ENCODE results near the gene GDAP2. TPM values are rescaled to one million over a fixed set of nuclear protein-coding genes. Genes with fewer than 3 reads are reported as not detected.

The GDAP2 gene
- total and polyA plus RNA-seq, 4 donors = 3.0 to 16.8 (median 9.1) TPM

DNA sequence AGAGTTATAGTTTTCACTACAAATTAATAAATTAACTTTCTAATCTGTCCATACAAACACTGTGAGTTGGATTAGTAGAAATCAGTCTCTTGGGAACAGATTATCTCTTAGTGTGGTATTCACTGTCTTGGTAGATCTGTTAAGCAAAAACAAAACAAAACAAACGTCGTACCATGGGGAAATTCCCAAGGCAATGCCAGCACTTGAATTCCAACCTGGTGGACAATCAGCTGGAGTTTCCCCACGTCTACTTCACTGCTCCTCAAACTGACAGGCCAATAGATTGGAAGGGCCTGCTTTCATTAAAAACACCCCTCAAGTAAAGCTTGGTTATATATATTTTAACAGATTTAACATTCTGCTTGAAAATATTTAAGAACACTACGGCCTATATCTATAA is 31.9 kb downstream of the GDAP2 start:
- H3K27ac ChIP-seq (ENCODE audit: low read depth in 1 of 2, low read length in 2 of 2) = no peak overlapping the region
- no peaks in the 10 kb centered on the region for H3K27me3 ChIP-seq (ENCODE audit: control insufficient read depth in 4 of 4, insufficient read depth in 4 of 4, low read length in 3 of 4)
- TF ChIP-seq RAD21 (IDR thresholded peaks at IDR 0.05) = no peak
- TF ChIP-seq SP1 (IDR thresholded peaks at IDR 0.05) = no peak
- TF ChIP-seq, protein P1, sequence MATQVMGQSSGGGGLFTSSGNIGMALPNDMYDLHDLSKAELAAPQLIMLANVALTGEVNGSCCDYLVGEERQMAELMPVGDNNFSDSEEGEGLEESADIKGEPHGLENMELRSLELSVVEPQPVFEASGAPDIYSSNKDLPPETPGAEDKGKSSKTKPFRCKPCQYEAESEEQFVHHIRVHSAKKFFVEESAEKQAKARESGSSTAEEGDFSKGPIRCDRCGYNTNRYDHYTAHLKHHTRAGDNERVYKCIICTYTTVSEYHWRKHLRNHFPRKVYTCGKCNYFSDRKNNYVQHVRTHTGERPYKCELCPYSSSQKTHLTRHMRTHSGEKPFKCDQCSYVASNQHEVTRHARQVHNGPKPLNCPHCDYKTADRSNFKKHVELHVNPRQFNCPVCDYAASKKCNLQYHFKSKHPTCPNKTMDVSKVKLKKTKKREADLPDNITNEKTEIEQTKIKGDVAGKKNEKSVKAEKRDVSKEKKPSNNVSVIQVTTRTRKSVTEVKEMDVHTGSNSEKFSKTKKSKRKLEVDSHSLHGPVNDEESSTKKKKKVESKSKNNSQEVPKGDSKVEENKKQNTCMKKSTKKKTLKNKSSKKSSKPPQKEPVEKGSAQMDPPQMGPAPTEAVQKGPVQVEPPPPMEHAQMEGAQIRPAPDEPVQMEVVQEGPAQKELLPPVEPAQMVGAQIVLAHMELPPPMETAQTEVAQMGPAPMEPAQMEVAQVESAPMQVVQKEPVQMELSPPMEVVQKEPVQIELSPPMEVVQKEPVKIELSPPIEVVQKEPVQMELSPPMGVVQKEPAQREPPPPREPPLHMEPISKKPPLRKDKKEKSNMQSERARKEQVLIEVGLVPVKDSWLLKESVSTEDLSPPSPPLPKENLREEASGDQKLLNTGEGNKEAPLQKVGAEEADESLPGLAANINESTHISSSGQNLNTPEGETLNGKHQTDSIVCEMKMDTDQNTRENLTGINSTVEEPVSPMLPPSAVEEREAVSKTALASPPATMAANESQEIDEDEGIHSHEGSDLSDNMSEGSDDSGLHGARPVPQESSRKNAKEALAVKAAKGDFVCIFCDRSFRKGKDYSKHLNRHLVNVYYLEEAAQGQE (IDR thresholded peaks at IDR 0.05) = no peak
- no peak for TF ChIP-seq YY1 (IDR thresholded peaks at IDR 0.05)
- TF ChIP-seq GABPA (IDR thresholded peaks at IDR 0.05 in 1 of 2, conservative IDR thresholded peaks at IDR 0.05 in 1 of 2) = no peak
- TF ChIP-seq, protein P2, sequence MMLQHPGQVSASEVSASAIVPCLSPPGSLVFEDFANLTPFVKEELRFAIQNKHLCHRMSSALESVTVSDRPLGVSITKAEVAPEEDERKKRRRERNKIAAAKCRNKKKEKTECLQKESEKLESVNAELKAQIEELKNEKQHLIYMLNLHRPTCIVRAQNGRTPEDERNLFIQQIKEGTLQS (IDR thresholded peaks at IDR 0.05) = no peak
- TF ChIP-seq TAF1 (conservative IDR thresholded peaks at IDR 0.05) = no peak
- TF ChIP-seq RXRA (IDR thresholded peaks at IDR 0.05) = no peak
- H3K9ac ChIP-seq (ENCODE audit: low read depth in 1 of 2, low read length in 2 of 2) = no peak overlapping the region
- H3K9me3 ChIP-seq (ENCODE audit: control insufficient read depth in 4 of 4, low read length in 3 of 4) = no peaks in the 10 kb centered on the region
- no peak overlapping the region for H3K4me3 ChIP-seq (ENCODE audit: low read depth in 1 of 3, low read length in 3 of 3)
- no peak for DNase-seq (ENCODE audit: low spot score)
- 43% methylated on average over 4 of the region's 4 CpGs for WGBS
- peaks cover 0 to 7% (median 4%) of the 10 kb centered on the region in 4 donors for H3K4me1 ChIP-seq (ENCODE audit: control insufficient read depth in 4 of 4, insufficient read depth in 4 of 4, low read length in 3 of 4)
- H3K36me3 ChIP-seq (ENCODE audit: control insufficient read depth in 4 of 4, insufficient read depth in 3 of 4, low read depth in 1 of 4, low read length in 3 of 4) = peaks cover 3 to 33% (median 24%) of the 10 kb centered on the region in 4 donors

DNA sequence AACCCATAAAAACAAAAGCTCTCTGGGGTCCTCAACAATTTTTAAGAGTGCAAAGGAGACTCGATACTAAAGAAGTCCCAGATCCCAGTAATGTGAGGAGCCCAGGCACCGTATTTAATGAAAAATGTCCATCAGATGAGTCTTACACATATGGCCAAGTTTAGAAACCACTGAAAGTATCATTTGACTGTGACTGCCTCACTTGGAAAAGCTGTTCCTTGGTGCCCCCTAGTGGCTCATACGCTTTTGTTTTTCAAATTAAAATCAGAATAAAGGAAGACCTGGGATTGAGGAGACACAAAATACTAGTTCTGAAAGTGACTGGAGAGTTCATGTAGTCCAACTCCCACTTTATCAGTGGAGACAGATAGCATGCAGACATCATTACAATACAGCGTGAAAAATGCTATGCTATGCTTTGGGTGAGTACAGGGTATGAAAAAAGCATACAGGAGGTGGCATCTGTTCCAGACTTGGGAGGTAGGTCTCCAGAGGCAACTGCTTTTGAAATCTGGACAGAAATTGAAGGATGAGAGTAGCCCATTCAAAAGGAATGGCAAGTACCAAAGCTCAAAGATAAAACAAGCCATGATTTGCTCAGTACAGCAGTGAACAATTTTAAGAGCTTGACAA is 33.8 kb downstream of the GDAP2 start:
- H3K9ac ChIP-seq (ENCODE audit: low read depth in 1 of 2, low read length in 2 of 2) = no peak overlapping the region
- H3K36me3 ChIP-seq (ENCODE audit: control insufficient read depth in 4 of 4, insufficient read depth in 3 of 4, low read depth in 1 of 4, low read length in 3 of 4) = peaks cover 3 to 30% (median 24%) of the 10 kb centered on the region in 4 donors
- no peak overlapping the region for H3K4me3 ChIP-seq (ENCODE audit: low read depth in 1 of 3, low read length in 3 of 3)
- H3K9me3 ChIP-seq (ENCODE audit: control insufficient read depth in 4 of 4, low read length in 3 of 4) = no peaks in the 10 kb centered on the region
- DNase-seq (ENCODE audit: low spot score) = peak; percentile 67
- H3K27me3 ChIP-seq (ENCODE audit: control insufficient read depth in 4 of 4, insufficient read depth in 4 of 4, low read length in 3 of 4) = no peaks in the 10 kb centered on the region
- peaks cover 0 to 9% (median 6%) of the 10 kb centered on the region in 4 donors for H3K4me1 ChIP-seq (ENCODE audit: control insufficient read depth in 4 of 4, insufficient read depth in 4 of 4, low read length in 3 of 4)
- TF ChIP-seq TAF1 (conservative IDR thresholded peaks at IDR 0.05) (no peak), JUND (IDR thresholded peaks at IDR 0.05) (no peak), RAD21 (IDR thresholded peaks at IDR 0.05) (peak; percentile 91 to 93)
- TF ChIP-seq, protein P3, sequence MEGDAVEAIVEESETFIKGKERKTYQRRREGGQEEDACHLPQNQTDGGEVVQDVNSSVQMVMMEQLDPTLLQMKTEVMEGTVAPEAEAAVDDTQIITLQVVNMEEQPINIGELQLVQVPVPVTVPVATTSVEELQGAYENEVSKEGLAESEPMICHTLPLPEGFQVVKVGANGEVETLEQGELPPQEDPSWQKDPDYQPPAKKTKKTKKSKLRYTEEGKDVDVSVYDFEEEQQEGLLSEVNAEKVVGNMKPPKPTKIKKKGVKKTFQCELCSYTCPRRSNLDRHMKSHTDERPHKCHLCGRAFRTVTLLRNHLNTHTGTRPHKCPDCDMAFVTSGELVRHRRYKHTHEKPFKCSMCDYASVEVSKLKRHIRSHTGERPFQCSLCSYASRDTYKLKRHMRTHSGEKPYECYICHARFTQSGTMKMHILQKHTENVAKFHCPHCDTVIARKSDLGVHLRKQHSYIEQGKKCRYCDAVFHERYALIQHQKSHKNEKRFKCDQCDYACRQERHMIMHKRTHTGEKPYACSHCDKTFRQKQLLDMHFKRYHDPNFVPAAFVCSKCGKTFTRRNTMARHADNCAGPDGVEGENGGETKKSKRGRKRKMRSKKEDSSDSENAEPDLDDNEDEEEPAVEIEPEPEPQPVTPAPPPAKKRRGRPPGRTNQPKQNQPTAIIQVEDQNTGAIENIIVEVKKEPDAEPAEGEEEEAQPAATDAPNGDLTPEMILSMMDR (IDR thresholded peaks at IDR 0.05; ENCODE audit: low read depth, low read length, missing input control) = peak; percentile 58
- 23% methylated on average over 4 of the region's 4 CpGs for WGBS
- no peak overlapping the region for H3K27ac ChIP-seq (ENCODE audit: low read depth in 1 of 2, low read length in 2 of 2)

DNA sequence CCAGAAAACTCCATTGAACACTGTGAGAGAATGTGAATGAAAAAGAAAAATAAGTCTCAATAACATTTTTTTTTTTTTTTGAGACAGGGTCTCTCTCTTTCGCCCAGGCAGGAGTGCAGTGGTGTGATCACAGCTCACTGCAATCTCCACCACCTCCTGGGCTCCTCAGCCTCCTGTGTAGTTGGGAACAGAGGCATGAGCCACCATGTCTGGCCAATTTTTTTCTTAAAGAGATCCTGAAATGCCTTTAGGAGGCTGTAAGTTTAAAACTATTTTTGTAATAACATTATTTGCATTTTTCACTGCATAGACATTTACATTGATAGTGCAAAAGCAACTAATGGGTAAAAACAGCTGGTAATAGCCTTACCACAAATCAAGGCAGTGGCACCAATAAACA is 35.3 kb downstream of the GDAP2 start:
- Histone ChIP-seq H3K9ac (ENCODE audit: low read depth in 1 of 2, low read length in 2 of 2) (no peak overlapping the region), H3K9me3 (ENCODE audit: control insufficient read depth in 4 of 4, low read length in 3 of 4) (no peaks in the 10 kb centered on the region), H3K27ac (ENCODE audit: low read depth in 1 of 2, low read length in 2 of 2) (no peak overlapping the region), H3K4me1 (ENCODE audit: control insufficient read depth in 4 of 4, insufficient read depth in 4 of 4, low read length in 3 of 4) (peaks cover 0 to 9% (median 6%) of the 10 kb centered on the region in 4 donors), H3K27me3 (ENCODE audit: control insufficient read depth in 4 of 4, insufficient read depth in 4 of 4, low read length in 3 of 4) (no peaks in the 10 kb centered on the region), H3K4me3 (ENCODE audit: low read depth in 1 of 3, low read length in 3 of 3) (no peak overlapping the region), H3K36me3 (ENCODE audit: control insufficient read depth in 4 of 4, insufficient read depth in 3 of 4, low read depth in 1 of 4, low read length in 3 of 4) (peaks cover 3 to 30% (median 23%) of the 10 kb centered on the region in 4 donors)
- TF ChIP-seq SP1 (IDR thresholded peaks at IDR 0.05) (no peak), FOXA2 (IDR thresholded peaks at IDR 0.05) (no peak), HNF4A (conservative IDR thresholded peaks at IDR 0.05) (no peak), TAF1 (conservative IDR thresholded peaks at IDR 0.05) (no peak), HNF4G (IDR thresholded peaks at IDR 0.05) (no peak)
- TF ChIP-seq, protein P1 (IDR thresholded peaks at IDR 0.05) = no peak
- WGBS = 90% methylated on average over 1 of the region's 1 CpG
- no peak for DNase-seq (ENCODE audit: low spot score)
